OCI-LY1 (cell line): ENCODE results near the gene RAB7B.

Source experiments
- H2AFZ ChIP-seq: fragments of 200-600 bp; sonication (generic), shearing (Covaris generic); 2 replicates; pipeline ENCODE4 v1.6.0; 2014; ENCODE audit warnings: antibody characterized with exemption, mild to moderate bottlenecking, low read length
- H3F3A ChIP-seq: fragments of 200-600 bp; sonication (generic), shearing (Covaris generic); 2 replicates; pipeline ENCODE4 v1.6.0; 2014; ENCODE audit warnings: mild to moderate bottlenecking, antibody characterized with exemption, low read length, moderate library complexity; ENCODE audit not compliant: insufficient read depth
- H3K27ac ChIP-seq: fragments of 200-600 bp; sonication (generic); 2 replicates; pipeline ENCODE4 v1.5.1; 2014; ENCODE audit warnings: low read length, mixed run types, mild to moderate bottlenecking, low read depth; ENCODE audit not compliant: poor library complexity, severe bottlenecking
- H3K27me3 ChIP-seq: fragments of 200-600 bp; sonication (generic); 2 replicates; pipeline ENCODE4 v1.6.0; 2014; ENCODE audit warnings: antibody characterized with exemption, mild to moderate bottlenecking, low read length, moderate library complexity; ENCODE audit not compliant: insufficient read depth
- H3K36me3 ChIP-seq: fragments of 200-600 bp; sonication (generic); 2 replicates; pipeline ENCODE4 v1.6.1; 2014; ENCODE audit warnings: mild to moderate bottlenecking, antibody characterized with exemption, low read length, moderate library complexity, mixed read lengths; ENCODE audit not compliant: insufficient read depth
- H3K4me1 ChIP-seq: fragments of 200-600 bp; sonication (generic); 2 replicates; pipeline ENCODE4 v1.5.1; 2014; ENCODE audit warnings: mild to moderate bottlenecking, low read length, moderate library complexity; ENCODE audit not compliant: insufficient read depth, severe bottlenecking
- H3K4me2 ChIP-seq: fragments of 200-600 bp; sonication (generic), shearing (Covaris generic); 2 replicates; pipeline ENCODE4 v1.6.1; 2014; ENCODE audit warnings: low read length
- H3K4me3 ChIP-seq: fragments of 200-600 bp; sonication (generic); 2 replicates; pipeline ENCODE4 v1.5.1; 2014; ENCODE audit warnings: low read length, low read depth, mild to moderate bottlenecking, mixed read lengths; ENCODE audit not compliant: poor library complexity, severe bottlenecking
- H3K79me2 ChIP-seq: fragments of 200-600 bp; shearing (Covaris generic); 2 replicates; pipeline ENCODE4 v1.6.1; 2016; ENCODE audit warnings: mixed run types, low read length, mixed read lengths; ENCODE audit not compliant: insufficient read depth
- H3K9ac ChIP-seq: fragments of 200-600 bp; sonication (generic), shearing (Covaris generic); 2 replicates; pipeline ENCODE4 v1.6.1; 2014; ENCODE audit warnings: mild to moderate bottlenecking, low read length, mixed read lengths
- H3K9me2 ChIP-seq: fragments of 200-600 bp; sonication (generic), shearing (Covaris generic); 2 replicates; pipeline ENCODE4 v1.6.1; 2014; ENCODE audit warnings: low read depth, mild to moderate bottlenecking, low read length, mixed read lengths
- H3K9me3 ChIP-seq: fragments of 200-600 bp; shearing (Covaris generic); 2 replicates; pipeline ENCODE4 v1.6.1; 2014; ENCODE audit warnings: low read length, mixed read lengths
- H4K20me1 ChIP-seq: fragments of 200-600 bp; sonication (generic), shearing (Covaris generic); 2 replicates; pipeline ENCODE4 v1.6.0; 2016; ENCODE audit warnings: mild to moderate bottlenecking, low read length; ENCODE audit not compliant: insufficient read depth
- CTCF ChIP-seq: fragments of 200-600 bp; sonication (generic), shearing (Covaris generic); IDR thresholded peaks from 2 replicates; pipeline ENCODE4 v1.5.1; 2017; ENCODE audit warnings: mild to moderate bottlenecking, antibody characterized with exemption, low read length, moderate library complexity, mixed read lengths
- EZH2 ChIP-seq: fragments of 200-600 bp; sonication (generic), shearing (Covaris generic); IDR thresholded peaks from 2 replicates; pipeline ENCODE4 v1.8.0; 2017; ENCODE audit warnings: borderline replicate concordance, mixed run types, mild to moderate bottlenecking, antibody characterized with exemption, low read length, moderate library complexity, mixed read lengths

RAB7B gene

DNA sequence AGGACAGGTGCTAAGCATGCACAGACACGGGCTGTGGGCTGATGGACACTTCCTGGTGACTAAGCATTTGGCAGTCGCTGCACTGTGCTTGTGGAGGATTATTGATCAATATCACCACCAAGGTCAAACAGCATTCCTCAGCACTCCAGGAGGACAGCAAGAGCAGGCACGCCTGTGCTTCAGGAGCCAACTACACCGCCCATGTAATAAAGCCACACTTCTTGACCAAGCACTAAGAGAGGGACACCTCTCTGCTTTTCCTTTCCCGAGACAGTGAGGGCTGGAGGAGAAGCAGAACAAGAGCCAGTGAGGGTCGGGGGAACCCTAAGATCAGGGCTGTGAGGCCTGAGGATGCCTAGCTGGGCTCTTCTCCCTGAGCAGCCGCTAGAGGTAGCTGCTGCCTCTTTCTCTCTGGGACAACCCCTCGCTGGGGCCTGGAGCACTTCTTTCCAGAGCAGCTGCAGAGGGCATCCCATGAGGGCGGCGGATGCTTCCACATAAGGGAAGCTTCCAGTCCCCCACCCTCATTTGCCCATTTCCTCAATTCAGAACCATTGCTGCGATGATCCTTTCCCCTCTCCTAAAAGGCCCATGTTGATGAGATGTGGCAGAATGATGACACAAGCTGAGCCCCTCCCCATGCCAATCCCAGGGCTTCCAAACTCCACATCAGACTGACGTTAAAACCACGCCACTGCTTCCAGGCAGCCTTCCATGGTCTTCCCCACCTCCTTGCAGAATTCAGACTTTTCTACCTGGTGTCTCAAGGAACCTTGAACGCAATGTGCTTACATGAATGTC is 19.1 kb downstream of the RAB7B start:
- TF ChIP-seq CTCF = peak; percentile 82
- TF ChIP-seq EZH2 = no peak
- Histone ChIP-seq H4K20me1 (no peaks in the 10 kb centered on the region), H3K27me3 (no peaks in the 10 kb centered on the region; the same call in 1 of the 2 replicates), H3K27ac (no peak overlapping the region), H3K4me1 (no peaks in the 10 kb centered on the region), H3K9ac (no peak overlapping the region), H3F3A (no peaks in the 10 kb centered on the region), H3K4me3 (no peak overlapping the region), H3K4me2 (no peak overlapping the region), H3K79me2 (no peaks in the 10 kb centered on the region), H2AFZ (no peak overlapping the region), H3K36me3 (no peaks in the 10 kb centered on the region), H3K9me3 (no peaks in the 10 kb centered on the region), H3K9me2 (no peaks in the 10 kb centered on the region)

- H3K27ac ChIP-seq = no peak overlapping the region
- no peaks in the 10 kb centered on the region for H3K9me2 ChIP-seq
- H3K79me2 ChIP-seq = no peaks in the 10 kb centered on the region
- no peaks in the 10 kb centered on the region for H3K36me3 ChIP-seq
- H3K4me1 ChIP-seq = no peaks in the 10 kb centered on the region
- H3K4me2 ChIP-seq = no peak overlapping the region
- H3K9me3 ChIP-seq = no peaks in the 10 kb centered on the region
- H3K27me3 ChIP-seq = peaks cover 3% of the 10 kb centered on the region; the same call in 1 of the 2 replicates
- no peak overlapping the region for H2AFZ ChIP-seq
- H4K20me1 ChIP-seq = no peaks in the 10 kb centered on the region
- H3K9ac ChIP-seq = no peak overlapping the region
- TF ChIP-seq EZH2 (no peak), CTCF (no peak)
- H3F3A ChIP-seq = no peaks in the 10 kb centered on the region
- H3K4me3 ChIP-seq = no peak overlapping the region
Observed at GRCh38 chr1:205981257-205981656, 21.9 kb downstream of the RAB7B start.

GRCh38 chr1:205980237-205980870 is 22.8 kb downstream of the RAB7B start:
- no peak overlapping the region for H3K4me2 ChIP-seq
- H3K4me3 ChIP-seq = no peak overlapping the region
- H3K27me3 ChIP-seq = peaks cover 3% of the 10 kb centered on the region; the same call in 1 of the 2 replicates
- H3K9me3 ChIP-seq = no peaks in the 10 kb centered on the region
- H3K79me2 ChIP-seq = no peaks in the 10 kb centered on the region
- H3K9me2 ChIP-seq = no peaks in the 10 kb centered on the region
- H3F3A ChIP-seq = no peaks in the 10 kb centered on the region
- H4K20me1 ChIP-seq = no peaks in the 10 kb centered on the region
- no peak overlapping the region for H3K9ac ChIP-seq
- no peak overlapping the region for H2AFZ ChIP-seq
- TF ChIP-seq CTCF (no peak), EZH2 (no peak)
- no peak overlapping the region for H3K27ac ChIP-seq
- H3K36me3 ChIP-seq = no peaks in the 10 kb centered on the region
- no peaks in the 10 kb centered on the region for H3K4me1 ChIP-seq
